ENCODE results near the gene CALHM2. TPM values are rescaled to one million over a fixed set of nuclear protein-coding genes. Genes with fewer than 3 reads are reported as not detected.

Gene CALHM2
- total and polyA plus RNA-seq, 12 donors, result 5.2 to 23.5 (median 11.6) TPM

- Histone ChIP-seq H3K27ac (no peak overlapping the region), H3K4me1 (no peaks in the 10 kb centered on the region), H3K36me3 (no peaks in the 10 kb centered on the region), H3K27me3 (no peaks in the 10 kb centered on the region), H3K4me3 (no peak overlapping the region), H3K9me3 (no peaks in the 10 kb centered on the region)
- TF ChIP-seq CTCF (IDR thresholded peaks at IDR 0.05), result no peak
- 62 to 77% methylated on average over 4 of the region's 4 CpGs for WGBS, 2 donors
- no peak for ATAC-seq
- intact Hi-C loops (cut with DNase I), result no loop called here
- no peak for DNase-seq
Observed at GRCh38 chr10:103459615-103460014, 7.4 kb upstream of the CALHM2 start.

- intact Hi-C loops (cut with DNase I), result no loop called here
- no peaks in the 10 kb centered on the region for H3K27me3 ChIP-seq
- TF ChIP-seq CTCF (IDR thresholded peaks at IDR 0.05), result no peak
- ATAC-seq, result no peak
- H3K27ac ChIP-seq, result no peak within 1 kb of the TSS
- no peak within 1 kb of the TSS for H3K4me3 ChIP-seq
- H3K4me1 ChIP-seq, result no peaks in the 10 kb centered on the region
- 75 to 82% methylated on average over 8 to 9 of the region's 9 CpGs for WGBS, 2 donors
- no peak for DNase-seq
- no peaks in the 10 kb centered on the region for H3K36me3 ChIP-seq
- no peaks in the 10 kb centered on the region for H3K9me3 ChIP-seq
Observed at GRCh38 chr10:103458720-103459119, 6.5 kb upstream of the CALHM2 start, which contains the start of gene CALHM1. CALHM1 (minus strand) TSS chr10:103458900; CDS start chr10:103458751, 149 bp downstream.

GRCh38 chr10:103457896-103458583 is 5.9 kb upstream of the CALHM2 start:
- no peak for DNase-seq
- Histone ChIP-seq H3K27me3 (no peaks in the 10 kb centered on the region), H3K9me3 (no peaks in the 10 kb centered on the region), H3K36me3 (no peaks in the 10 kb centered on the region), H3K4me3 (no peak overlapping the region), H3K4me1 (peaks cover 0 to 2% (median 0%) of the 10 kb centered on the region in 9 donors), H3K27ac (no peak overlapping the region)
- no peak for TF ChIP-seq CTCF (IDR thresholded peaks at IDR 0.05)
- 96 to 98% methylated on average over 39 of the region's 39 CpGs for WGBS, 2 donors
- intact Hi-C loops (cut with DNase I), result no loop called here
- no peak for ATAC-seq

GRCh38 chr10:103457176-103457712 is 5.1 kb upstream of the CALHM2 start:
- intact Hi-C loops (cut with DNase I), result no loop called here
- no peaks in the 10 kb centered on the region for H3K36me3 ChIP-seq
- H3K9me3 ChIP-seq, result no peaks in the 10 kb centered on the region
- no peaks in the 10 kb centered on the region for H3K27me3 ChIP-seq
- 72 to 73% methylated on average over 8 of the region's 8 CpGs for WGBS, 2 donors
- DNase-seq (no peak), ATAC-seq (no peak)
- H3K27ac ChIP-seq, result no peak overlapping the region
- H3K4me1 ChIP-seq, result peaks cover 0 to 10% (median 8%) of the 10 kb centered on the region in 9 donors
- no peak for TF ChIP-seq CTCF (IDR thresholded peaks at IDR 0.05)
- no peak overlapping the region for H3K4me3 ChIP-seq
